ENCODE results near the gene ALDH3B1.

ALDH3B1 gene

GRCh38 chr11:68064926-68065325 is 54.8 kb downstream of the ALDH3B1 start:
- H3K4me3 ChIP-seq (ENCODE audit: low read length), result no peak overlapping the region
- no peaks in the 10 kb centered on the region; the same call in 1 of the 2 replicates for H4K20me1 ChIP-seq (ENCODE audit: insufficient read depth, low read length)
- no peak for TF ChIP-seq EZH2phosphoT487 (IDR thresholded peaks at IDR 0.05; ENCODE audit: low read depth)
- TF ChIP-seq CTCF (IDR thresholded peaks at IDR 0.05; ENCODE audit: low read depth, low read length), result no peak
- H3K9ac ChIP-seq (ENCODE audit: low read length), result no peak overlapping the region
- no peaks in the 10 kb centered on the region for H3K79me2 ChIP-seq (ENCODE audit: low read length)
- no peaks in the 10 kb centered on the region for H3K4me1 ChIP-seq (ENCODE audit: low read length)
- no peak overlapping the region for H3K27ac ChIP-seq (ENCODE audit: low read length)
- no peak overlapping the region for H3K4me2 ChIP-seq (ENCODE audit: low read length)
- no peak overlapping the region for H2AFZ ChIP-seq (ENCODE audit: low read depth, low read length)
- H3K36me3 ChIP-seq (replicated peaks; ENCODE audit: low read depth, low read length), result peaks cover 58% of the 10 kb centered on the region
- no peaks in the 10 kb centered on the region for H3K9me3 ChIP-seq (ENCODE audit: insufficient read depth, low read length)
- H3K27me3 ChIP-seq (ENCODE audit: low read depth, low read length), result no peaks in the 10 kb centered on the region

GRCh38 chr11:68065841-68066240 is 55.7 kb downstream of the ALDH3B1 start:
- Histone ChIP-seq H3K4me1 (ENCODE audit: low read length) (no peaks in the 10 kb centered on the region), H3K9me3 (ENCODE audit: insufficient read depth, low read length) (no peaks in the 10 kb centered on the region), H3K79me2 (ENCODE audit: low read length) (no peaks in the 10 kb centered on the region), H3K36me3 (replicated peaks; ENCODE audit: low read depth, low read length) (peaks cover 62% of the 10 kb centered on the region), H2AFZ (ENCODE audit: low read depth, low read length) (no peak overlapping the region), H3K9ac (ENCODE audit: low read length) (no peak overlapping the region), H3K27me3 (ENCODE audit: low read depth, low read length) (no peaks in the 10 kb centered on the region), H3K4me2 (ENCODE audit: low read length) (no peak overlapping the region), H4K20me1 (ENCODE audit: insufficient read depth, low read length) (no peaks in the 10 kb centered on the region; the same call in 1 of the 2 replicates), H3K4me3 (ENCODE audit: low read length) (no peak overlapping the region), H3K27ac (ENCODE audit: low read length) (no peak overlapping the region)
- TF ChIP-seq EZH2phosphoT487 (IDR thresholded peaks at IDR 0.05; ENCODE audit: low read depth) (no peak), CTCF (IDR thresholded peaks at IDR 0.05; ENCODE audit: low read depth, low read length) (no peak)

- H3K79me2 ChIP-seq (ENCODE audit: low read length), result no peaks in the 10 kb centered on the region
- H2AFZ ChIP-seq (ENCODE audit: low read depth, low read length), result no peak overlapping the region
- peaks cover 59% of the 10 kb centered on the region for H3K36me3 ChIP-seq (replicated peaks; ENCODE audit: low read depth, low read length)
- no peaks in the 10 kb centered on the region for H3K9me3 ChIP-seq (ENCODE audit: insufficient read depth, low read length)
- H3K4me2 ChIP-seq (ENCODE audit: low read length), result no peak overlapping the region
- H3K27me3 ChIP-seq (ENCODE audit: low read depth, low read length), result no peaks in the 10 kb centered on the region
- no peak for TF ChIP-seq CTCF (IDR thresholded peaks at IDR 0.05; ENCODE audit: low read depth, low read length)
- no peak for TF ChIP-seq EZH2phosphoT487 (IDR thresholded peaks at IDR 0.05; ENCODE audit: low read depth)
- no peak overlapping the region for H3K4me3 ChIP-seq (ENCODE audit: low read length)
- H3K4me1 ChIP-seq (ENCODE audit: low read length), result peaks cover 7% of the 10 kb centered on the region
- H3K9ac ChIP-seq (ENCODE audit: low read length), result no peak overlapping the region
- H3K27ac ChIP-seq (ENCODE audit: low read length), result no peak overlapping the region
- H4K20me1 ChIP-seq (ENCODE audit: insufficient read depth, low read length), result no peaks in the 10 kb centered on the region; the same call in 1 of the 2 replicates
Observed at GRCh38 chr11:68066742-68067141, 56.6 kb downstream of the ALDH3B1 start.

GRCh38 chr11:68067991-68068390 is 57.9 kb downstream of the ALDH3B1 start:
- no peak overlapping the region for H3K4me3 ChIP-seq (ENCODE audit: low read length)
- H3K4me1 ChIP-seq (ENCODE audit: low read length), result peaks cover 11% of the 10 kb centered on the region
- H3K27ac ChIP-seq (ENCODE audit: low read length), result no peak overlapping the region
- H4K20me1 ChIP-seq (ENCODE audit: insufficient read depth, low read length), result no peaks in the 10 kb centered on the region; the same call in 1 of the 2 replicates
- H3K79me2 ChIP-seq (ENCODE audit: low read length), result no peaks in the 10 kb centered on the region
- no peak overlapping the region for H3K9ac ChIP-seq (ENCODE audit: low read length)
- no peak overlapping the region for H3K4me2 ChIP-seq (ENCODE audit: low read length)
- H3K27me3 ChIP-seq (ENCODE audit: low read depth, low read length), result no peaks in the 10 kb centered on the region
- no peak for TF ChIP-seq EZH2phosphoT487 (IDR thresholded peaks at IDR 0.05; ENCODE audit: low read depth)
- TF ChIP-seq CTCF (IDR thresholded peaks at IDR 0.05; ENCODE audit: low read depth, low read length), result no peak
- H3K9me3 ChIP-seq (ENCODE audit: insufficient read depth, low read length), result no peaks in the 10 kb centered on the region
- H2AFZ ChIP-seq (ENCODE audit: low read depth, low read length), result no peak overlapping the region
- peaks cover 48% of the 10 kb centered on the region for H3K36me3 ChIP-seq (replicated peaks; ENCODE audit: low read depth, low read length)
